GM19455 (cell line): ENCODE results near the gene LRPAP1.

Experiments used
- ATAC-seq: cut with Tn5 transposase; IDR thresholded peaks from one replicate; pipeline ENCODE4 v1.9.1; 2021; ENCODE audit not compliant: unreplicated experiment

The LRPAP1 gene

GRCh38 chr4:3501825-3502425 is 30.3 kb downstream of the LRPAP1 start:
- no peak for ATAC-seq

DNA sequence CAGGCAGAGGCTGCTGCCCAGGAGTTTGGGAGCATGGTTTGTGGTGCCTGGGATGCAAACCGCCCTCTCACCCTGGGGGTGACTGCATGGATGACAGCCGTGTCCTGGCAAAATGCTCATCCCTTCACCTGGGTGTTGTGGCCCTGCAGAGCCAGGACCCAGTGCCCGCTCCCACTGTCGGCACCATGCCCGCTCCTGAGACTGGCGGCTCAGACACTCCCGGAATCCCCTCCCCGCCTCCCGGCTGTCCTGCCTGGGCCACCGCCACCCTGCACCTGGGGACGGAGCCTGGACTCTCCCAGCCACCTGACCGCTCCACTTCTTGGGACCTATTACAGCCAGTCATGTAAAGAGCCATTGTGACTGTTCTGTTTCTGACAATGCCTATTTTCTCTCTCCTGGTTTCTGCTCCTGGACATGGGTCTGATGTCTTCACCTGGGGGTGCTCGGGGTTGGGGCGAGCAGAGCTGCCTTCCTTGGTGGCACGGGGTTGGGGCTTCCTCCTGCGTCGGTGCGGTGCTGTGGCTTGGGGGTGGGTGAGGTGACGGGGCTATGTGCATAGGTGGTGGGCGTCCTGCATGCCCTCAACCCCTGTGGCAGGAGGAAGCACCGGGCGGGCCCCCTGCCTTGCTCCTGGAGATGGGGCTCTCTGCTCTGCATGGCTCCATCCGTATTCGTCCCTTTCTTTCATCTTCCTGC is 30.9 kb downstream of the LRPAP1 start:
- no peak for ATAC-seq

GRCh38 chr4:3500634-3501101 is 31.6 kb downstream of the LRPAP1 start:
- ATAC-seq: no peak

DNA sequence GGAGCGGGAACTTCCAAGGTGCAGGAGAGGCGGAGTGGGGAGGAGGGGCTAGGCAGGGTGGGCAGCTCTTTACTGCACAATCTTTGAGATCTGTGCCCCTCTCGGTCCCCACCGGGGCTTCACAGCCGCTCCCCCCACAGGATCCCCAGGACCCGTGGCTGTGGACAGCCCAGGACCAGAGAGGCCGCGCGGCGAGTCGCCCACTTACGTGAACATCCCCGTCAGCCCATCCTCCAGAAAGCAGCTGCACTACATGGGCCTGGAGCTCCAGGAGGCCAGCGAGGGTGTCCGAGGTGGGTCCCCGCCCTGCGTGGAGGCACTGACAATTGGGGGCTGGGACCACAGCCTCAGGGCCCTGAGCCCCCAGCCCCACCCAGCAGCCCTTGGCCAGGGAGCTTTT is 32.1 kb downstream of the LRPAP1 start:
- ATAC-seq: no peak

GRCh38 chr4:3499710-3500109 is 32.5 kb downstream of the LRPAP1 start:
- no peak for ATAC-seq

DNA sequence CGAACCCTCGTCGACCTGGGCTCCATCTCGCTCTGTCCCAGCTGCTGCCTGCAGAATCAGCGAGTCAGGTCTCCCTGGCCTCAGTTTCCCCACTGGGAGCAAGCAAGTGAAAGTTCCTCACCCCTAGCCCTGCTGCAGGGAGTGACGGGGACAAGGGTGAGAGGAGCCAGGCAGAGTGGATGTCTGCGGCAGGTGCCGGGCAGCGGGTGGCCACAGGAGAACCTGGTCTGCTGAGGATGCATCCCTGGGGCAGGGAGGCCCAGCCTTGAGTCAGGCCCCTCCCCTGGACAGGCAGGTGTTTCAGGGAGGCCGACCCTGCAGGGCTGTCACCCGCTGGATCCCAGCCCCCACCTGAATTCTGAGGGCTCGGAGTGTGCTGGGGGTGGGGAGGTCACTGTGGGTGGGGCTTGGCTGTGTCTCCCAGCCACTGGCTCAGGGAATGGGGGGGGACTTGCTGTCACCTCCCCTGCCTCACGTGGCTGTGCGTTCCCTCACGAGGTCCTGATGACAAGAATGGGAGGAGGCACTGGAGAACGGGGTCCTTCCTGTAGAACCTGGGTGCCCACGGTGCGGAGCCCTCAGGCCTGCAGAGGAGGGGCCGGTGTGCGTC is 33.2 kb downstream of the LRPAP1 start:
- ATAC-seq: no peak

GRCh38 chr4:3498407-3498806 is 33.8 kb downstream of the LRPAP1 start:
- no peak for ATAC-seq

GRCh38 chr4:3497523-3498389 is 34.5 kb downstream of the LRPAP1 start:
- ATAC-seq: no peak

- no peak for ATAC-seq
These were observed 35.1 kb downstream of the LRPAP1 start for GRCh38 chr4:3497095-3497494.

GRCh38 chr4:3496021-3496420 is 36.2 kb downstream of the LRPAP1 start:
- no peak for ATAC-seq

- ATAC-seq: no peak
These were observed 36.8 kb downstream of the LRPAP1 start for GRCh38 chr4:3495204-3495975.

GRCh38 chr4:3494462-3494871 is 37.8 kb downstream of the LRPAP1 start:
- ATAC-seq: no peak

GRCh38 chr4:3493720-3494461 is 38.3 kb downstream of the LRPAP1 start:
- ATAC-seq: no peak

GRCh38 chr4:3492741-3493719 is 39.2 kb downstream of the LRPAP1 start:
- no peak for ATAC-seq

- no peak for ATAC-seq
These were observed 40.4 kb downstream of the LRPAP1 start for GRCh38 chr4:3491681-3492405.

DNA sequence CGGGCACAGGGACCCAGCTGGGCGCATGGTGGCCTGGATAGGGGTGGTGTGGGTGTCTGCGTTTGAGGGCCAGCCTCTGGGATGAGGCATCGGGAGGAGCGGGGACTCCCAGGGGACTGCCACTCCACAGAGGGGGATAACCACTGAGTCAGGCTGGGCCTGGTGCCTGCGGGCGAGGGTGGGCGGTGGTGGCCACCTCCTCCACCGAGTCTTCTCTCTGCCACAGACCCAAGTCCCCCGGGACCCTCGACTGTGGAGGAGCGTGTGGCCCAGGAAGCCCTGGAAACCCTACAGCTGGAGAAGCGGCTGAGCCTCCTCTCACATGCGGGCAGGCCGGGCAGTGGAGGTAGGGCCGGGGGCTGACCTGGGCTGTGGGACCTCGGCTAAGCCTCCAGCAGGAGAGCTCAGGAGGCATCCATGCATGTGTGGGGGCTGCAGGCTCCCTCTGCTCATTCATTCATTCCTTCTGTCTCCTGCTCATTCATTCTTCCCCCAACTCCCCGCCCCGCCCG is 42.7 kb downstream of the LRPAP1 start:
- no peak for ATAC-seq

- ATAC-seq: no peak
These were observed 43.4 kb downstream of the LRPAP1 start for GRCh38 chr4:3488820-3489219.

DNA sequence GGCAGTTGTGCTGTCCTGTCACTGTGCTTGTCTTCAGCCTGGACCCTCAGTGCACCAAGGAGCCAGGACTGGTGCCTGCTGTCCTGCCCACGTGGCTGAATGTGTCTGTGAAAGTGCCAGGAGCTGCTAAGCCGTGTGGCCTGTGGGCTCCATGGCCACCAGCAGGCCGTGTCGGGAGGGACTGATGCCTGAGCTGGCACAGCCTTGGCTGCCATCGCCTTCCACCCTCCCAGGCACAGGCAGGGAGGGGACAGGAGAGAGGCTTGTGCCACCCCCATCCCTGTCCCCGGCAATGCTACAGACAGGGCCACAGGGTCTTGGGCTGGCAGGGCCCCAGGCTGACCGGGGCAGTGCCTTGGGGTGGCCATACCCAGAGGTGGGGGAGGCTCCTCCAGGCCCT is 44.4 kb downstream of the LRPAP1 start:
- no peak for ATAC-seq
